SH-SY5Y (cell line): ENCODE measurements around the gene PBX1.

ENCODE experiments used
- GATA2 ChIP-seq: IDR thresholded peaks from 2 replicates; pipeline ENCODE4 v1.6.1; 2011; ENCODE audit warnings: mild to moderate bottlenecking, low read depth, low read length
- GATA3 ChIP-seq: IDR thresholded peaks from 2 replicates; pipeline ENCODE4 v1.6.1; 2011; ENCODE audit warnings: low read depth, mild to moderate bottlenecking, low read length, moderate library complexity

PBX1 gene

DNA sequence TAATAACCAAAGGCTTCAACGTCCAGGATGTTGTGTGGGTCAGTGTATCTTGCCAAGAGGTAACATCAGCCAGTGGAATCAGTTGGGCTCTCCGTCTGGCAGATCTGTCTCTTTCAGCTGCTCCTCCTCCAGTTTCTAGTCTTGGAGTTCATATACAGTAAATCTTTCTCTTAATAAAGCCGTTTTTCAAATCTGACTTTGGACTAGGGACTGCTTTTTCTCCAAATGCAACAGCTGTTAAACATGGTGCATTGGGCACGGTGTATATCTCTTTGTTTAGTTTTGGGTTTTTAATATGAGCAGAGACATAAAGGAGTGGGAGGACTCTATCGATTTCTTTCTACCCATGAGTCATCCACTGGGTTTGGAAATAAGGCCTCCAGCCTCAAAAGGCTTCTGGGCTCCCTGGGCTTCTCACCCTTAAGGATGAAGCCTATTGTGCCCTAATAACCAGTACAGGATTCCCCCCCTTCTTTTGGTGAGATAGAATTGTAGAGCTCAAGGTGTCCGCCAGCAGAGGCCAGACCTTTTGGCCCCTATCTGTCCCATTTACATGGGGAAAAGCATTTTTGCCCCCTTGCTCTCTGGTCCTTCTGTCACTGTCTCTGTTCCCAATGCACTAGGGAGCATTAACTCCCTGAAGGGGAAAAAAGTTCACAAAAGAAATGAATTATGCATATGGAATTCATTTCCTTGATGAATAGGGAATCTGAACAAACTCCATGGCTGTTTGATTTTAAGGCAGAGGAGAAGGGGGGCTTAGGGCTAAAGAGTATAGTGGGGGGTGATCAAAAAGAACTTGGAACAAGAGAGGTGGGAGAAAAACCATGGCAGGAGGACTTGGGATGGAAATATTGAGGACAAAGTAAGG is 86.0 kb downstream of the PBX1 start:
- TF ChIP-seq GATA3 = no peak

DNA sequence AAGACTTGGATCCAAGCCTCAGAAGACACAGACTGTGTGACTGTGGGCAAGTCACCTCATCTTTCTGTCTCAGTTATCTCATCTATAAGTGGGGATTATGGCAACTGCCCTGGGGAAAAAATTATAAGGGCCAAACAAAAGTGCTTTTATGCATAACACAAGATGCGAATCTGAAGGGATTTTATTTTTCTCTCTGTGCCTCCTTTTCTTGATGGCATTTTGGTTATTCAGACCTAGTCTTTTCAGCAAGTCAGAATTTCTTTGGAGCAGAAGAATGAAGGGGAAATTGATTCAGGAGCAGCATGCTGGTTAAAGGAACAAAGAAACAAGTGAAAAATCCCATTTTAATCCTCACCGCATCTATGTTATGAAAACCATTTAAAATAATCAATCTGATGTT is 86.9 kb downstream of the PBX1 start:
- TF ChIP-seq GATA3 (no peak), GATA2 (no peak)

DNA sequence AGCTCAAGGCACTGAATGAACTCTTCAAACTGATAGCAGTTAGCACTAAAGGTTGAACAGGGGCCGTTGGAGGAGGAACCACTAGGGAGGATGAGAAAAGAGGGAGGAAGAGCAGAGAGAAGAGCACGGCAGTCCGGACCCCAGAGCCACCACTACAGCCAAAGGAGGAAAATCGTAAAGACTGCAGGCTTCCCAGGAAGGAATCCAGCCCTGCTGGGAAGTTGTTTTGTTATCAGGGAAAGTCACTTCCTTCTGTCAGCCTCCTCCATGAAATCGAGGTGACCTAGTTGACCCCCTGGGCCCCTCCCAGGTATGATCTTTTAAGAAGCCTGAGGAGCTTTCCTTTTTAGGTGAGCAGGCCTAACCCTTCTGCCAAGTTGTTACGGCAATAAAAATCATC is 88.2 kb downstream of the PBX1 start:
- TF ChIP-seq GATA2 = no peak
- TF ChIP-seq GATA3 = no peak

DNA sequence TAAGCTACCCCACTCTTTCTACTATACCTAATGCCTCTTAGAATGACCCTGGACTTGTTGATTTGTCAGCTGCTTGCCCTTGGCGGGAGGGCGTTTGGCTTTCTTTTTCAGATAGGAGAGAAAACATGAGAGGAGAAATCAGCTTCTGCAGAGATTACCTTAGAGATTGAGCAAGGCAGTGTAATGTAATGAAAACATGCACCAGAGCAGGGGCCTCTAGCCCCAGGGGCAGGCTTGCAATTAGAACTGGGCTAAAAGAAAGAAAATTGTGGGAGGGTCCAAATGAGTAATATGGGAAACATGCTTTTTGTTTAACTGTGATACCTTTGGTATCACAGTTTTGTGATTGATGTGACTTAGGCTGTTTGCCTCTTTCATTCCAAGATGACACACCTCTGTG is 89.7 kb downstream of the PBX1 start:
- TF ChIP-seq GATA3 (no peak), GATA2 (peak; percentile 75)

DNA sequence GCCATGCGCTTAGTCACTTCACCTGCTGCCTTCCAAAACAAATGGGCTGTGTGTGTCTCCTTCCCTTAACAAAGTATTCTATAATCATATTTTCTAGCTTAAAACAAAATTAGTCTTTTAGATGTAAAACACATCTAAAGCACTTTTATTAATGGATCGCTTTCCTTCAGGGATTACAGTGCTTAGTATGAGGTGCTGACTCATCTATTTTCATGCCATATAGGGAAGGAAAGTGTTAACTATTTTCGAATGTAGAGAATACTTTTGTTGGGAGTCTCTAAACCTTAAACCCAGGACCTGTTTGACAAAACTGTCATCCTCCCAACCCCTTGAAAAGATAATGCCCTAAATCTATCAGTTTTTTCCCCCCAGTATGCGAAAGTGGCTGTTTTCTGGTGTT is 90.2 kb downstream of the PBX1 start:
- TF ChIP-seq GATA3 = no peak
- no peak for TF ChIP-seq GATA2

DNA sequence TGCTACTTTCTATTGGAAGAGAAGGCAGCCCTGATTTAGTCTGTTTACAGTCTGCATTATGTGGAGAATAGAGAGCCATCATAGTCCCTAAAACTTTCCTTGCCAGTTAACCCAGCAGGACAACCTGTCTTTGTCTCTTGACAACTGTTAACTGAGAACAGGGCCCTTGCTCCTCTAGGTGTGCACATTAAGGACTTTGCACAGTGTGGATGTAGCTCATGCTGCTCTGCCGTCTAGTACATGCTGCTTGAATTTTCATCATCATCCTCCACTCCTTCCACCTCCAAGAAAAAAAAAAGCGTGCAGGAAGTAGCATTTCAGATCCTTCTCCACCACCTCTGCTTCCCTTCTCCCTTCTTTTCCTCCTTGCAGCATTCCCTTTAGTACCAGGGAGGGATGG is 91.5 kb downstream of the PBX1 start:
- TF ChIP-seq GATA3 (no peak), GATA2 (no peak)

DNA sequence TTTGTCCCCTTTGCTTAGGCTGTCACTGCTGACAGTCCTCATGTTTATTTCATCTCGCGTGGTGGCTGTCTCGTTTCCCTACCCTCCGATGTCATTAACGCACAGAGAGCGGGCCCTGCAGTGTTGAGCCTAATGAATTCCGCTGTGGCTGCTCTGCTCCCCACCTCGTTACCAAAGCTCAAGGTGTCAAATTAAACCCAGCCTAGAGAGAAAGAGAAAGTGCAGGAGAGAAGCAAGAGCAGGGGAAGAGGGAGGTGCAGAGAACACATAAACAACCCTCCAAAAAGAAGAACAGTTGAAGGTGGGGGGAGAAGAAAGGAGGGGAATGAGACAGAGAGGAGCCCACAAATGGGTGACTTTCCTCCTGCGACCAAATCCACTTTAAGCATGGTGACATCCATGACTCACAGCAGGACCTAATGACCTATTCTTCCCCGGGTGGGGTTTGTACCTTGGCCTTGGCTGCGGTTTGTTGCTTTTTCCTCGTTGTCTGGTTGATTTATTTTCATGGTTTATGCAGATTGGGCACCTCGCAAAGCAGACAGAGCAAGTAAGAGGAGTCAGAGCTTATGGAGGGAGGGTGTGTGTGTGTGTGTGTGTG is 92.5 kb downstream of the PBX1 start:
- TF ChIP-seq GATA2 (no peak), GATA3 (no peak)

DNA sequence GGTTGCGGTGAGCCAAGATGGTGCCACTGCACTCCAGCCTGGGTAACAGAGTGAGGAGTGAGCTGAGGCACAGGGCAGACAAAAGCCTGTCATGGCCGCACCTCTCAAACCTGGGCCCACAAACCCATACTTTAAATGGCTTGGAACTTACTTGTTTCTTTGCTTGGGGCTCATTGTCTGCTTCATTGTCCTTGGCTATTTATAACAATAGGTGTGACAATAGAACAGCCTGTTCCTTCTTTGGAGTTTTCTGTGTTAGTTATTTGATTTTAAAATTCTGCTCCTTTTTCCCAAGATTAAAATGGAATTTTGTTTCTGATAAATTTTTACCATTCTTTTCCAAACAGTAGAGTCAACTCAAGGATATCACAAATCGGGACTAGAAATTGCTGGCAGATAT is 94.7 kb downstream of the PBX1 start:
- TF ChIP-seq GATA3 = no peak
- TF ChIP-seq GATA2 = no peak

DNA sequence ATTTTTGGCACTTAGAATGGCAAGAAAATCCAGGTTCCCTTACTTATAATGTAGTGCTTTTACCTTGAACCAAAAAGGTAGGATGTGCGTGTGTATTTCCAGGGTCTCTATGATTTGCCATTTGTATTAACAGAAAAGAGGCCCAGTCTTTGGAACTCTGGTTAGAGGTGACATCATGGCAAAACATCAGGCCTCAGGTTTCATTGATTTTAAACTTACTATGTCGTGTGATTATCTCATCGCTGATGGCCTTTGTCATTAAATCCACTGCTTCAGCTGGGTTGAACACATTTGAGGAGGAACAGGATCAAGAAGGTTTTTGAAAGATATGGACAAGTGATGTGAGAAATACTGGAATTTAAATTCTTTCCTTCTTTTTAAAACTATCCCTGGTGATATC is 95.2 kb downstream of the PBX1 start:
- TF ChIP-seq GATA2 = no peak
- no peak for TF ChIP-seq GATA3

DNA sequence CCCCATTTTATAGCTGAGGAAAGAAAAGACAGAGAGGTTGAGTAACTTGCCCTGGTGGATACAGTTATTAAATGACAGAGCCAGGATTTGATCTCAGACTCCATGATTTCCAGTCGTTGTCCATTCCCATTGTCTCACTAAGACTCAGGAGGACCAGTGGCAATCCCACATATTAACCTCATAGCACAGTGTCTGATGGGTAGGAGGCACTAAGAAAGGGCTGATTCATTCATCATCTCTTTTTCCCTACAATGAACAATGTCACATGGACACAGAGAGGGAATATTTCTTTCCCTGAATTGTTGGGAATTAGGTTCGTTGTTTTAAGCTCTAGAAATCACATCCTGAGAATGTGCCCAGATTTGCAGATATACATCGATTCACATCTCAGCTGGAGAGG is 99.9 kb downstream of the PBX1 start:
- no peak for TF ChIP-seq GATA2
- TF ChIP-seq GATA3 = no peak

DNA sequence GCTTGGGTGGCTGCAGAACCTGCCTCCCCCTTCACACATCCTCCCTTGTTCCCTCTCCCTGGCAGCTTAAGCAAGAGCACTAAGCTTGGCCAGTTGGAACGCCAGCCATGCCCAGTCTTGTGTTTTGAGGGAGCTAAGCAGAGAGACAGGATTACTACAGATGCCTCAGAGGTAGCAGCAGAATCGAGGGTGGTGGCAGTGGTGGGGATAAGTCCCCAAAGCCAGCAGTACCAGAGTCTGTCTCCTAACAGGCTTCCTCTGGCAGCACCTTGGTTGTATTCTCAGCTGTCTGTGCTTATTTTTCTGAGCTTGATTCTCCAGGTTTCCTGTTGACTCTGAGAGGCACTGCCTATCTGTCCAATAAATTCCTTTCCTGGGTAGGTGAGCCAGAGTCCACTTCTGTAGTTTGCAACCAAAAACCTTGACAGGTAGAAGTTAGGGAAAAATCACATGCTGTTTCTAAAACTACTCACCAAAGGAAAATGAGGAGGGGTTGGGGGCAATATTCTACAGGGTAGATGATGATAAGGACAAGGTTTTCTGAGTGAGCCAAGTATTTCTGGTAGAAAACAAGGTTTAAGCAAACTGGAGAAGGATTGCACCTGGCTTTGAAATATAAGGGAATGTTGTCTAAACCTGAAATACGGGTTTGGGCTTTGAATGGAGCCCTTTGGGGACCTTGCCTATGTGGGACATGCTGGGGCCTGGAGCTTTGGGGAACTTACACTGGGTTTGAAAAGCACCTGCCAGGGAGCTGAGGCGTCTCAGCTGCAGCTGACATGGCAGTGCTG is 100.8 kb downstream of the PBX1 start:
- TF ChIP-seq GATA2 (no peak), GATA3 (no peak)

DNA sequence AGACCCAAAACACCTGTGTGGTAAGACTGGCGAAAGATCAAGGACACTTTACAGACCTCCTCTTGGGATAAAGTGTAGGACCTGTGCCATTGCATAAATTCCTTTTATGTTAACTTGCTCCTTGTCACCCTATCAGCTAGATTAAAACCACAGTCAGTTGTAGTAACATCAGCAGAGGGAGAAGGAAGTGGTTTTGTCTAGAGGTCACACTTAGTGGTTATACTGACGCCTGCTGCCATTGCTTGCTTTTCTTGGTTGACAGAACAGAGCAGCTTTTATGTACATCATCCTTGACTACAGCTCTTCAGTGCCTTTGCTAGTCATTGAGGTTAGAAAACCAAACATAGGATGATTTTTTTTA is 101.4 kb downstream of the PBX1 start:
- TF ChIP-seq GATA2 (no peak), GATA3 (no peak)

DNA sequence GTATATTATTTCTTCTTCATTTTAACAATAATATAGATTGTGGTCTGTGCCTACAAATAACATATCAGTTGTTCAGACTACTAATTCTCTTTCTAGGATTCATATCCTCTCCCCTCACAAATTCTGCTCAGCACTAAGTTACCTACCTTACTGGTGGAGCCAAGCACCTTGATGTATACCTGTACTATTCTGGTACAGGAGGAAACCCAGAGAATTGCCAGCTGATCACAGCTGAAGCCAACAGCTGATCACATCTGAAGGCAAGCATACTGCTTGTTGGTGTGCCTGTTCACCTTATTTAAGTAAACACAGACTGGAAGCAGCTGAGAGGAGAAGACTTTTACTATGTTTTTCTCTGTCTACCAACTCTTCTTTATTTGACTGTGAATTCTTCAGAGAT is 101.8 kb downstream of the PBX1 start:
- no peak for TF ChIP-seq GATA3
- TF ChIP-seq GATA2 = no peak

DNA sequence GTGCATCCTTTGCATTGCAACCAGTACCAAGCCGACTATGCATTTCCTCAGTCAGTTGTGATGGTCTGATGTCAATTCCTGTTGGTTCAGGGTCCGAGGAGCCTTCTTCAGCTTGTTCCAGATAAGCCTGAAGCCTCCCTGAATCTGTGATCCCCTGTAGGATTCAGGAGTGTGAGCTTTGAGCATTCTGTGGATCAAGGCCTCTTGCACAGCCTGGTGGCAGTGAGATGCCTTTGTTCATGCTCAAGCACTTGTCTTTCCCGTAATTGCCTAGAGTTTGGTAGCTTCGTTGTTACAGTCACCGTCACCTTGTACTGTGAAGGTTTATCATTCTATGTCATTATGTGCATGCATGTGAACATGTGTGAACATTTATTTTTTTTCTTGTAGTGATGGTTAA is 103.5 kb downstream of the PBX1 start:
- TF ChIP-seq GATA2 = no peak
- TF ChIP-seq GATA3 = no peak

DNA sequence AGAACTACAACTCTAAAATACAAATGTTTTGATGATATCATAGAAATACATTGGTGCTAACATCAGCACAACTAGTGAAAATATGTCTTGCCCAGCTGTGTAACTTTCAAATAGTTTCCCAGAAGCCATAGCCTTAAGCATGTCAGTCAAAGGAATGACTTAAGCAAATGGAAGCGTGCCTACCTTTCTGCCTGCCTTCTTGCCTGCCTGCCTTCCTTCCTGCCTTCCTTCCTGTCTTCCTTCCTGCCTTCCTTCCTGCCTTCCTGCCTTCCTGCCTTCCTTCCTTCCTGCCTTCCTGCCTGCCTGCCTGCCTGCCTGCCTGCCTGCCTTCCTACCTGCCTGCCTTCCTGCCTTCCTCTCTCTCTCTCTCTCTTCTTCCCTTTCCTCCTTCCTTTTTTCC is 104.0 kb downstream of the PBX1 start:
- TF ChIP-seq GATA2 (no peak), GATA3 (no peak)

DNA sequence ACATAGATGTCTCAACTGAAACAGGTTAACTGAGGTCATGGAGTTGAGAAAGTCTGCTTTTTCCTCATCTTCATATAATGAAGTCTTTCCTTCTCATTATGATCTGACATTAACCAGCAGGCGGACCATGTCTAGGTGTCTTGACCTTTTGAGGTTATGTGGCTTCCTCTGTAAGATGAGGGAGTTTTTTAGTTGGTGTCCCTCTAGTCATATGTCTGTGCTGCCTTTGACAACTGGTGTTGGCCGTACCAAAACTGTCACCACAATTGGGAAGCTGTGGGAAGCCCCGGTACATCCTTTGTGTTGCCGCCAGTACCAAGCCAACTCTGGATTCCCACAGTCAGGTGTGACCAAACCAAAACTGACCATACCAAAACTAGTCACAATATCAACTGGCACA is 105.1 kb downstream of the PBX1 start:
- no peak for TF ChIP-seq GATA2
- TF ChIP-seq GATA3 = no peak
